ENCODE data around the gene C6orf52. TPM values are rescaled to one million over a fixed set of nuclear protein-coding genes. Genes with fewer than 3 reads are reported as not detected.

Gene C6orf52
- total RNA-seq, 4 donors from 2014 or later, result 2.8 TPM; not detected in 3

DNA sequence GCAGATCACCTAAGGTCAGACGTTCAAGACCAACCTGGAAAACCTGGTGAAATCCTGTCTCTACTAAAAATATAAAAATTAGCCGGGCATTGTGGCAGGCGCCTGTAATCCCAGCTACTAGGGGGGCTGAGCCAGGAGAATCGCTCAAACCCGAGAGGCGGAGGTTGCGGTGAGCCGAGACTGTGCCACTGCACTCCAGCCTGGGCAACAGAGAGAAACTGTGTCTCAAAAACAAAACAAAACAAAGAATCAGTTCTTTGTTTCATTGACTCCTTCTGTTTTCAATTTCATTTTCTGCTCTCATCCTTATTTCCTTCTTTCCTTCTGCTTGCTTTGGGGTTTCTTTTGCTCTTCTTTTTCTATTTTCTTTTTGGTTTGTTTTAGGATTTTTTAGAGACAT is 19.5 kb upstream of the C6orf52 start:
- H3K4me3 ChIP-seq, result no peak overlapping the region

DNA sequence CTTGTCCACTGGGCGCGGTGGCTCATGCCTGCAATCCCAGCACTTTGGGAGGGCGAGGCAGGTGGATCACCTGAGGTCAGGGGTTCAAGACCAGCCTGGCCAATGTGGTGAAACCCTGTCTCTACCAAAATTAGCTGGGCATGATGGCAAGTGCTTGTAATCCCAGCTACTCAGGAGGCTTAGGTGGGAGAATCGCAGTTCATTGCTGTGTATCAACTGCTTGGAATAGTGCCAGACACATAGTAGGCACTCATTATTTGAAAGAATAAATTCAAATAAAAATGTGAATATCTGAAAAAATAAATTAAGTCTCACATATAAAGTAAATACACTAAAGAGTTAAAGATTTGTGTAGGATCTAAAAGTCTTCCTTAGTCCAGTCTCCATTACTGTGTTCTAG is 2.2 kb upstream of the C6orf52 start:
- in situ Hi-C loops (cut with MboI; ENCODE audit: low sequenced_read_pairs in 4 of 4) (loop anchor here in 1 of 4 donors (10.0 kb wide), 1 partner anchor 48 kb away; the partner anchor contains the start of gene TMEM14B), intact Hi-C loops (cut with DNase I; ENCODE audit: low total_unique reads) (no loop called here)
- Histone ChIP-seq H3K27ac (no peak overlapping the region), H3K27me3 (no peaks in the 10 kb centered on the region), H3K36me3 (peaks cover 0 to 44% of the 10 kb centered on the region in 2 donors), H3K4me1 (peaks cover 26 to 30% of the 10 kb centered on the region in 2 donors), H3K9me3 (no peaks in the 10 kb centered on the region), H3K4me3 (peak overlapping the region in 1 of 4 donors; percentile 96)
- ATAC-seq, result no peak
- no peak for DNase-seq
- TF ChIP-seq, protein P1, sequence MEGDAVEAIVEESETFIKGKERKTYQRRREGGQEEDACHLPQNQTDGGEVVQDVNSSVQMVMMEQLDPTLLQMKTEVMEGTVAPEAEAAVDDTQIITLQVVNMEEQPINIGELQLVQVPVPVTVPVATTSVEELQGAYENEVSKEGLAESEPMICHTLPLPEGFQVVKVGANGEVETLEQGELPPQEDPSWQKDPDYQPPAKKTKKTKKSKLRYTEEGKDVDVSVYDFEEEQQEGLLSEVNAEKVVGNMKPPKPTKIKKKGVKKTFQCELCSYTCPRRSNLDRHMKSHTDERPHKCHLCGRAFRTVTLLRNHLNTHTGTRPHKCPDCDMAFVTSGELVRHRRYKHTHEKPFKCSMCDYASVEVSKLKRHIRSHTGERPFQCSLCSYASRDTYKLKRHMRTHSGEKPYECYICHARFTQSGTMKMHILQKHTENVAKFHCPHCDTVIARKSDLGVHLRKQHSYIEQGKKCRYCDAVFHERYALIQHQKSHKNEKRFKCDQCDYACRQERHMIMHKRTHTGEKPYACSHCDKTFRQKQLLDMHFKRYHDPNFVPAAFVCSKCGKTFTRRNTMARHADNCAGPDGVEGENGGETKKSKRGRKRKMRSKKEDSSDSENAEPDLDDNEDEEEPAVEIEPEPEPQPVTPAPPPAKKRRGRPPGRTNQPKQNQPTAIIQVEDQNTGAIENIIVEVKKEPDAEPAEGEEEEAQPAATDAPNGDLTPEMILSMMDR (IDR thresholded peaks at IDR 0.05 in 4 of 5, conservative IDR thresholded peaks at IDR 0.05 in 1 of 5), result no peak
- TF ChIP-seq POLR2A (IDR thresholded peaks at IDR 0.05), result no peak

More for the DNA sequence above, 19.5 kb upstream of the C6orf52 start:
- no peak for TF ChIP-seq POLR2A (IDR thresholded peaks at IDR 0.05)
- TF ChIP-seq, protein P1 (IDR thresholded peaks at IDR 0.05 in 4 of 5, conservative IDR thresholded peaks at IDR 0.05 in 1 of 5), result no peak
- Histone ChIP-seq H3K27me3 (no peaks in the 10 kb centered on the region), H3K36me3 (peaks cover 0 to 20% of the 10 kb centered on the region in 2 donors), H3K9me3 (no peaks in the 10 kb centered on the region), H3K4me1 (no peaks in the 10 kb centered on the region), H3K27ac (no peak overlapping the region)
- ATAC-seq (no peak), DNase-seq (no peak)
- intact Hi-C loops (cut with DNase I; ENCODE audit: low total_unique reads) (no loop called here), in situ Hi-C loops (cut with MboI; ENCODE audit: low sequenced_read_pairs in 4 of 4) (no loop called here)

DNA sequence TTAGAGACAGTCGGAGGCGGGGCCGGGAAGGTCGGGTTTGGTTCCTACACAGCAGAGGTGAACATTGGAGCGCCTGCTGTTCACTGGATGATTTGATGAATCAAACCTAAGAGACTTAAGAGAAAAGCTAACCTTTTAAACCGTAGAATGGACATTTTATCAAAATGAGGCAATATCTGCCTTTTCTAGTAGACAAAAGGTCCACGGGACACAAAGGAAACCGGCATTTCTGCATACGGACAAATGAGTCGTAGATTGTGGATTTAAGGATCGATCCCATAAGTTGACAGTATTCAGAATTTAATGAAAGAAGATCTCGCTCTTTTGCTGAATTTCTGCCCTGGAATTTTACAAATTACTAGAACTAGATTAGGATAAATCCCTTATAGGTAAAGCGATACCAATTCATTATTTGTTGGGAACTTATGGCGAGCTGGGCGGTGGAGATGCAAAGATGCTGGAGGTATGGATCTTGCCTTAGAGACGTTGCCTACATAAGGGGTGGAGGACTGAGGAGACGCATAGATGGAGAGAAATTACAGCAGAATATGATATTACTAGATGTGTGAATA is 756 bp upstream of the C6orf52 start:
- Histone ChIP-seq H3K27ac (peak overlapping the region; percentile 92 to 98 (median 93)), H3K36me3 (peaks cover 0 to 30% of the 10 kb centered on the region in 2 donors), H3K4me1 (peaks cover 26 to 30% of the 10 kb centered on the region in 2 donors), H3K27me3 (no peaks in the 10 kb centered on the region), H3K9me3 (no peaks in the 10 kb centered on the region), H3K4me3 (peak overlapping the region; percentile 71 to 96 (median 92))
- ATAC-seq, result no peak
- no peak for TF ChIP-seq POLR2A (IDR thresholded peaks at IDR 0.05)
- TF ChIP-seq, protein P1 (IDR thresholded peaks at IDR 0.05 in 4 of 5, conservative IDR thresholded peaks at IDR 0.05 in 1 of 5), result no peak
- intact Hi-C loops (cut with DNase I; ENCODE audit: low total_unique reads) (no loop called here), in situ Hi-C loops (cut with MboI; ENCODE audit: low sequenced_read_pairs in 4 of 4) (loop anchor here in 1 of 4 donors (10.0 kb wide), 1 partner anchor 50 kb away; the partner anchor contains the start of gene TMEM14B)
- DNase-seq, result no peak

DNA sequence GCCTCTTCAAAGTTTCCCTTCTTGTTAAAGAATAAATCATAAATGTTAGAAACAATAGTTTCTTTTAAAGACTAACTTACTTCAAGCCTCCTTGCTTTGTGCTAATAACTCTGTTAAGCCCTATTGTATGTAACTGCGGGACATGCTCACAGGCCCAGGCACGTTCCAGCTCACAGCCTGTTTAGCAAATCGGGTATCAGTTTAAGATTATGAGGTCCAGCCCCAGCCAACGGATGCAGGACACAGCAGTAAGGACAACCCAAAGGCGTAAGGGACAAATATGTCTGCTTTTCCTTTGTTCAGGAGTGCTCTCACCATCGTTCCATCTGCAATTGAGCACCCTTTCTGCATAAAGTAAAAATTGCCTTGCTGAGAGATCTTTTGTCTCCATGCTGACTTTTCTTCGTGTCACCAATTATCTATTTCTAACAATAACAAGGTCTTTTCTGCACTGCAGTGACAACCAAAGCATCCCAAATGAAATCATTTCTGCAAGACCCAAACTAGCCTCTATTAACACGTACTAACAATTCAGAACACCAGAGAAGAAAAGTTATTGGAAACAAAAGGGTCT is 1.4 kb downstream of the C6orf52 start:
- Histone ChIP-seq H3K4me1 (peaks cover 26 to 30% of the 10 kb centered on the region in 2 donors), H3K4me3 (peak overlapping the region in 3 of 4 donors; percentile 71 to 96 (median 95)), H3K27ac (no peak overlapping the region), H3K36me3 (peaks cover 0 to 13% of the 10 kb centered on the region in 2 donors), H3K27me3 (no peaks in the 10 kb centered on the region), H3K9me3 (no peaks in the 10 kb centered on the region)
- no peak for DNase-seq
- no peak for ATAC-seq
- in situ Hi-C loops (cut with MboI; ENCODE audit: low sequenced_read_pairs in 4 of 4) (loop anchor here in 1 of 4 donors (10.0 kb wide), 1 partner anchor 52 kb away; the partner anchor contains the start of gene TMEM14B), intact Hi-C loops (cut with DNase I; ENCODE audit: low total_unique reads) (loop anchor here (5.0 kb wide), 1 partner anchor 109 kb away; no protein-coding TSS in a partner anchor)
- TF ChIP-seq, protein P1 (IDR thresholded peaks at IDR 0.05 in 4 of 5, conservative IDR thresholded peaks at IDR 0.05 in 1 of 5), result no peak
- no peak for TF ChIP-seq POLR2A (IDR thresholded peaks at IDR 0.05)
